ENCODE measurements around the gene TPM3. TPM values are rescaled to one million over a fixed set of nuclear protein-coding genes. Genes with fewer than 3 reads are reported as not detected.
"Not testable (repeated sequence)": the region's sequence is repeated elsewhere in the genome, so short reads cannot be mapped to it uniquely, and the experiment has no call there.

The TPM3 gene
- total and polyA plus RNA-seq, 5 experiments from 2014 or later, result 287 to 1,022 (median 791) TPM

- POLR2A ChIA-PET, result interaction anchor here (0.6 to 7.3 kb wide), 11 partner anchors 8 to 455 kb away, joined by 3 to 73 read pairs (median 7); partner anchors contain the start of genes RPS27 and UBAP2L
- ATAC-seq (no peak), DNase-seq (no peak)
- Mint-ChIP-seq H3K27me3 (no peaks in the 10 kb centered on the region), H3K9me3 (peaks cover 0 to 10% (median 3%) of the 10 kb centered on the region in 9 donors), H3K36me3 (peaks cover 18 to 84% (median 37%) of the 10 kb centered on the region in 3 donors), H3K4me1 (peaks cover 44 to 75% (median 68%) of the 10 kb centered on the region in 4 donors), H3K4me3 (peak overlapping the region; percentile 54 to 85 (median 80)), H3K27ac (peak overlapping the region; percentile 93 to 98 (median 95))
Measured at GRCh38 chr1:154158307-154159125, 33.4 kb downstream of the TPM3 start.

GRCh38 chr1:154157520-154158306 lies 34.2 kb downstream of the TPM3 start:
- POLR2A ChIA-PET, result interaction anchor here (0.6 to 7.3 kb wide), 10 partner anchors 9 to 456 kb away, joined by 3 to 73 read pairs (median 6); partner anchors contain the start of genes RPS27 and UBAP2L
- Mint-ChIP-seq H3K36me3 (peaks cover 14 to 76% (median 33%) of the 10 kb centered on the region in 3 donors), H3K9me3 (peaks cover 0 to 10% (median 3%) of the 10 kb centered on the region in 9 donors), H3K27me3 (no peaks in the 10 kb centered on the region), H3K27ac (peak overlapping the region; percentile 93 to 98 (median 95)), H3K4me3 (peak overlapping the region; percentile 54 to 85 (median 80)), H3K4me1 (peaks cover 39 to 73% (median 65%) of the 10 kb centered on the region in 4 donors)
- peak; percentile 23 to 90 (median 76) for DNase-seq
- ATAC-seq, result peak; percentile 98

- H3K36me3 Mint-ChIP-seq, result peaks cover 14 to 53% (median 19%) of the 10 kb centered on the region in 3 donors
- ATAC-seq (no peak), DNase-seq (no peak)
- H3K4me1 Mint-ChIP-seq, result peaks cover 39 to 76% (median 62%) of the 10 kb centered on the region in 4 donors
- H3K27ac Mint-ChIP-seq, result peak overlapping the region; percentile 91 to 98 (median 94)
- H3K27me3 Mint-ChIP-seq, result no peaks in the 10 kb centered on the region
- H3K9me3 Mint-ChIP-seq, result peaks cover 0 to 9% (median 2%) of the 10 kb centered on the region in 9 donors
- POLR2A ChIA-PET, result interaction anchor here (1.2 to 7.3 kb wide), 3 partner anchors 13 to 163 kb away, joined by 3 to 73 read pairs (median 52); partner anchors contain the start of gene RPS27
- peak overlapping the region in 8 of 10 donors; percentile 7 to 64 (median 28) for H3K4me3 Mint-ChIP-seq
Measured at GRCh38 chr1:154155251-154155650, 36.6 kb downstream of the TPM3 start.

- POLR2A ChIA-PET, result interaction anchor here (1.2 to 7.3 kb wide), 4 partner anchors 13 to 164 kb away, joined by 3 to 73 read pairs (median 30); partner anchors contain the start of gene RPS27
- peak within 1 kb of the TSS; percentile 91 to 98 (median 94) for H3K27ac Mint-ChIP-seq
- H3K9me3 Mint-ChIP-seq, result peaks cover 0 to 7% (median 2%) of the 10 kb centered on the region in 9 donors
- peak within 1 kb of the TSS in 9 of 10 donors; percentile 10 to 65 (median 45) for H3K4me3 Mint-ChIP-seq
- peak in 1 of 10 donors; percentile 41 for DNase-seq
- no peak for ATAC-seq
- peaks cover 39 to 71% (median 59%) of the 10 kb centered on the region in 4 donors for H3K4me1 Mint-ChIP-seq
- peaks cover 13 to 49% (median 16%) of the 10 kb centered on the region in 3 donors for H3K36me3 Mint-ChIP-seq
- H3K27me3 Mint-ChIP-seq, result no peaks in the 10 kb centered on the region
Measured at GRCh38 chr1:154154534-154155191, 37.2 kb downstream of the TPM3 start, which contains the start of gene NUP210L. NUP210L (minus strand) TSS chr1:154155073.

- Mint-ChIP-seq H3K27ac (peak overlapping the region; percentile 91 to 98 (median 94)), H3K4me3 (peak overlapping the region in 5 of 10 donors; percentile 22 to 65 (median 58)), H3K4me1 (peaks cover 37 to 65% (median 53%) of the 10 kb centered on the region in 4 donors), H3K9me3 (peaks cover 0 to 4% (median 0%) of the 10 kb centered on the region in 9 donors), H3K36me3 (peaks cover 7 to 43% (median 9%) of the 10 kb centered on the region in 3 donors), H3K27me3 (no peaks in the 10 kb centered on the region)
- DNase-seq (no peak), ATAC-seq (no peak)
- POLR2A ChIA-PET, result interaction anchor here (2.0 kb wide), 1 partner anchor 163 kb away, joined by 8 read pairs; the partner anchor contains the start of gene RPS27
Measured at GRCh38 chr1:154154053-154154452, 37.8 kb downstream of the TPM3 start.

GRCh38 chr1:154151311-154151710 lies 40.6 kb downstream of the TPM3 start:
- H3K4me1 Mint-ChIP-seq, result peaks cover 15 to 45% (median 28%) of the 10 kb centered on the region in 4 donors
- peaks cover 0 to 22% (median 4%) of the 10 kb centered on the region in 3 donors for H3K36me3 Mint-ChIP-seq
- H3K9me3 Mint-ChIP-seq, result no peaks in the 10 kb centered on the region
- ATAC-seq, result no peak
- no peaks in the 10 kb centered on the region for H3K27me3 Mint-ChIP-seq
- no peak overlapping the region for H3K4me3 Mint-ChIP-seq
- POLR2A ChIA-PET, result no interaction called here
- no peak for DNase-seq
- H3K27ac Mint-ChIP-seq, result peak overlapping the region in 5 of 10 donors; percentile 1 to 84 (median 44)

- peaks cover 0 to 1% (median 0%) of the 10 kb centered on the region in 3 donors for H3K36me3 Mint-ChIP-seq
- no peaks in the 10 kb centered on the region for H3K27me3 Mint-ChIP-seq
- peak overlapping the region in 4 of 10 donors; percentile 1 to 79 (median 60) for H3K27ac Mint-ChIP-seq
- DNase-seq (no peak), ATAC-seq (no peak)
- H3K9me3 Mint-ChIP-seq, result no peaks in the 10 kb centered on the region
- H3K4me1 Mint-ChIP-seq, result peaks cover 3 to 23% (median 6%) of the 10 kb centered on the region in 4 donors
- POLR2A ChIA-PET, result interaction anchor here (1.2 kb wide), 1 partner anchor 10 kb away, joined by 3 read pairs; no protein-coding TSS in a partner anchor
- H3K4me3 Mint-ChIP-seq, result no peak overlapping the region
Measured at GRCh38 chr1:154148807-154149206, 43.1 kb downstream of the TPM3 start.

- not testable (repeated sequence) for H3K36me3 Mint-ChIP-seq, DNase-seq, H3K9me3 Mint-ChIP-seq, H3K27me3 Mint-ChIP-seq, H3K4me3 Mint-ChIP-seq, ATAC-seq
- POLR2A ChIA-PET, result interaction anchor here (1.1 kb wide), 1 partner anchor 10 kb away, joined by 3 read pairs; no protein-coding TSS in a partner anchor
- Mint-ChIP-seq H3K27ac (peak overlapping the region in 1 of 10 donors; percentile 14), H3K4me1 (peaks cover 0 to 14% (median 2%) of the 10 kb centered on the region in 4 donors)
Measured at GRCh38 chr1:154147505-154147904, 44.4 kb downstream of the TPM3 start.

GRCh38 chr1:154145986-154146385 lies 45.9 kb downstream of the TPM3 start:
- Mint-ChIP-seq H3K4me1 (peaks cover 2 to 13% (median 3%) of the 10 kb centered on the region in 4 donors), H3K4me3 (no peak overlapping the region), H3K27me3 (no peaks in the 10 kb centered on the region), H3K9me3 (no peaks in the 10 kb centered on the region), H3K36me3 (no peaks in the 10 kb centered on the region), H3K27ac (peak overlapping the region in 1 of 10 donors; percentile 29)
- ATAC-seq (no peak), DNase-seq (no peak)
- POLR2A ChIA-PET, result no interaction called here

- no peaks in the 10 kb centered on the region for H3K27me3 Mint-ChIP-seq
- no peak overlapping the region for H3K27ac Mint-ChIP-seq
- peaks cover 0 to 5% (median 4%) of the 10 kb centered on the region in 4 donors for H3K4me1 Mint-ChIP-seq
- no peak for ATAC-seq
- H3K36me3 Mint-ChIP-seq, result no peaks in the 10 kb centered on the region
- POLR2A ChIA-PET, result interaction anchor here (0.6 to 0.7 kb wide), 2 partner anchors 13 to 478 kb away, joined by 3 read pairs; no protein-coding TSS in a partner anchor
- DNase-seq, result no peak
- H3K4me3 Mint-ChIP-seq, result no peak overlapping the region
- no peaks in the 10 kb centered on the region for H3K9me3 Mint-ChIP-seq
Measured at GRCh38 chr1:154142358-154142757, 49.5 kb downstream of the TPM3 start.

- no peaks in the 10 kb centered on the region for H3K9me3 Mint-ChIP-seq
- DNase-seq, result no peak
- H3K36me3 Mint-ChIP-seq, result no peaks in the 10 kb centered on the region
- POLR2A ChIA-PET, result no interaction called here
- peak overlapping the region in 3 of 10 donors; percentile 1 to 42 (median 13) for H3K27ac Mint-ChIP-seq
- no peak for ATAC-seq
- no peak overlapping the region for H3K4me3 Mint-ChIP-seq
- H3K4me1 Mint-ChIP-seq, result peaks cover 0 to 5% (median 4%) of the 10 kb centered on the region in 4 donors
- no peaks in the 10 kb centered on the region for H3K27me3 Mint-ChIP-seq
Measured at GRCh38 chr1:154141240-154141639, 50.7 kb downstream of the TPM3 start.
